Measurements from ENCODE around the gene SRSF12.
A peak's percentile ranks its signal among the peaks of the same experiment; 100 is the strongest.

The SRSF12 gene

GRCh38 chr6:89117211-89118108, at the start of gene SRSF12:
Gene SRSF12, minus strand, starts transcription at chr6:89118071. Its CDS starts 184 bp downstream, at chr6:89117887.
- peak; percentile 21 to 46 for DNase-seq

DNA sequence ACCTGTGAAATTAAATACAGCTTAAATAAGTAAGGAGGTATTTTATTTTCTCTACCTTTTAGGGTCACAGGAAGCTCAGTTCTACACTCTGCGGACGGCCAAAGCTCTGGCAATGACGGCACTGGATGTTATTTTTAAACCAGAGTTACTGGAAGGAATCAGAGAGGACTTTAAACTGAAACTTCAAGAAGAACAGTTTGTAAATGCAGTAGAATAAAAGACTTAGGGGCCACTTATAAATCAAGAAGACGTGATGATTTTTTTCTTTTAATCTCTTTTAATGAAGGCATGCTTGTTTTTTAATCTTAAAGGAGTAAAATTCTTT, 44.1 kb upstream of the SRSF12 start:
- DNase-seq, result no peak

DNA sequence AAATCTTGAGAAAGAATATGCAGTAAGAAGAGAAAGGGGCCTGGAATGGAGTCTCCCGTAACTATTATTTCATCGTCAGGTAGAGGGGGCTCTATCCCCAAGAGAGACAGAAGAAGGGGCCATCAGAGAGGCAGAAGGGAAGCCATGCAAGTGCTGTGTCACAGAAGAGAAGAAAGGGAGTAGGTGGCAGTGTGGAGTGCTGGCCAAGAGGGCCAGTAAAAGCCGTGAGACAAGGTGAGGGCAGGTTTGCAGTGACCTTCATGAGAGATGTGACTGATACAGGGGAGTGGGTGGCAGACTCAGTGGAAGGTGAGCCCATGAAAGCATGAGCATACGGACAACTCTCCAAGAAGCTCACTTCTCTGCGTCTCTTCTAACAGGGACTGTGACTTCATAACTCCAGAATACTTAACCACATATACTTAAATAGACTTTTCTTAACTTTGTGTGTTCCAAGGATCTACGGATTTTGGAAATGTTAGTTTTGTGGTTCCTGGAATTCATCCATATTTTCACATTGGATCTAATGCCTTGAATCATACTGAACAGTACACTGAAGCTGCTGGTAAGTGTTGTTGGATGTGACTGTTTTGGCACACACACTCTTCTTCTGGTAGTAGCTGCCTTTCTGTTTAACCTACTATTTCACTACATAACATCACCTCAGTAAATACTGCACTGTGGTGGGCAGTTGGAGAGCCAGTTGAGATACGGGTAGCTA, 43.6 kb upstream of the SRSF12 start:
- DNase-seq, result no peak

DNA sequence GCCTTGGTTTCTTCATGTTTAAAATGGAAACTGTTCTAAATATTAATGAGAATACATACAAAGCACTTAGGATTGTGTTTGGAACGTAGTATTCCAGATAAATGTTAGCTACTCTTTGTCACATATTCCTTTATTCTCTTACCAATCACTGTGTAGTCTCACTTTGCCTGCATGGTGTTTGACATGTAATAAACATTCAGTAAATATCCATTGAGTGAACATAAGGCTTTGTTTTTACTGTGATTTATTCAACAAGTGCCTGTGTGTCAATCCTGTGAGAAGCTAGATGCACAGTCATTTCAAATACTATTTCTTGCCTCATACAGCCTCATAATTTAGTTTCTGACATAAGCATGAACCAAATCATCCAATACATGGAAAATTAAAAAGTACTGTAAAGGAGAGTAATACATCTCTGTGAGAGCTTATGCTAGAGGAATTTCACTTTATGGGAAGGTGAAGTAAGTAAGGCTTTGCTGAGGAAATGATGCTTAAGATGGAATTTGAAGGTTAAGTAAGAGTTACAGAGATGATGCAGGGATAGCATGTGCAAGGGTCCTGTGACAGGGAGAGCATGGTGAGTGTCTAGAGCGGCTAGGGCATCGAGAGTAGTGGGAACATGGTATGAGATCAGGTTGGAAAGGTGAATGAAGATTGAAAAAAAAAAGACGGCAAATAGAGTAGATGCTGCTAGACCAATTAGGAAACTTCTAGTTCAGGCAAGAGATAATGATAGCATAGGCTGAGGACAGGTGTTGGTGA, 42.6 kb upstream of the SRSF12 start:
- no peak for DNase-seq

DNA sequence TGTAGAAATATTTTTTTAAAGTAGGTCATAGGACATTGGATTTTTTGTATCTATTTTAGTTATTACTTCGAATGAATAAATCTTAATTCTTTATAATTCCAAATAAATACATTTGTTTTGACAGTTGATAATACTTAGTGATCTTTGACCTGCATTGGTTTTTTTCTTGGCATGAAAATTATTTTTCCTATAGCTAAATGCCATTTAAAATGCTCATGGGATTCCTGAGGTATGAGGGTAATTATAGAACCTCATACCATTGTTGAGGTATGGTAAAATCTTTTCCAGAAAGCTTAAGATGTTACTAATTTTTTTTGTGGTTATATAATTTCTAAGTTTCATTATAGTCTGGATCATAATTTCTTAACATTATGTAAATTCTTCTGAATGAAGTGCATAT, 36.3 kb upstream of the SRSF12 start:
- no peak for DNase-seq

DNA sequence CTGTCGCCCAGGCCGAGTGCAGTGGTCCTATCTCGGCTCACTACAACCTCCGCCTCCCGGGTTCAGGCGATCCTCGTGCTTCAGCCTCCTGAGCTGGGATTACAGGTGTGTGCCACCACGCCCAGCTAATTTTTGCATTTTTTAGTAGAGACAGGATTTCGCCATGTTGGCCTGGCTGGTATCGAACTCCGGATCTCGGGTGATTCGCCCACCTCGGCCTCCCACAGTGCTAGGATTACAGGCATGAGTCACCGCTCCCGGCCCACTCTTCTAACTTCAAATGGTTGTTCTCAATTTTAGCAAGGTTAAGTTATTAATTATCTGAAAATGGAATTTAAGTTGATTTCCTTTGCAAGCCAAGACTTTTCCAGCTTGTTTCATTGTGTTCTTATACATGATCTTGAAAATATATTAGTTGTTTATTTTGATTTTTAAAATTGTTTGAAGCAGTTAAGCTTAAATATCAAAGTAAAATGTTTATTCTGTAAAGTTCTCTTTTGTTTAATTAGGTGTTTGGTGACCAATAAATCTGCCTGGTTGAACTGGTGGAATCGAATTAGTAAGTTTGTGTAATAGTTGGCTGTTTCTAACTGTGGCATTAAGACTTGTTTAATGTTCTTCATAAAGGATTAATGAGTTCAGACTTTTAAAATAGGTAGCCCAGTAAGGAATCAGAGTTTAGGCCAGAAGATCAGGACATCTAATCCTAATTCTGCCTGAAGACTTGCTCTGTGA, 30.3 kb upstream of the SRSF12 start:
- DNase-seq, result no peak

- peak; percentile 48 to 70 for DNase-seq
Observed at GRCh38 chr6:89146718-89147700, 29.1 kb upstream of the SRSF12 start.

DNA sequence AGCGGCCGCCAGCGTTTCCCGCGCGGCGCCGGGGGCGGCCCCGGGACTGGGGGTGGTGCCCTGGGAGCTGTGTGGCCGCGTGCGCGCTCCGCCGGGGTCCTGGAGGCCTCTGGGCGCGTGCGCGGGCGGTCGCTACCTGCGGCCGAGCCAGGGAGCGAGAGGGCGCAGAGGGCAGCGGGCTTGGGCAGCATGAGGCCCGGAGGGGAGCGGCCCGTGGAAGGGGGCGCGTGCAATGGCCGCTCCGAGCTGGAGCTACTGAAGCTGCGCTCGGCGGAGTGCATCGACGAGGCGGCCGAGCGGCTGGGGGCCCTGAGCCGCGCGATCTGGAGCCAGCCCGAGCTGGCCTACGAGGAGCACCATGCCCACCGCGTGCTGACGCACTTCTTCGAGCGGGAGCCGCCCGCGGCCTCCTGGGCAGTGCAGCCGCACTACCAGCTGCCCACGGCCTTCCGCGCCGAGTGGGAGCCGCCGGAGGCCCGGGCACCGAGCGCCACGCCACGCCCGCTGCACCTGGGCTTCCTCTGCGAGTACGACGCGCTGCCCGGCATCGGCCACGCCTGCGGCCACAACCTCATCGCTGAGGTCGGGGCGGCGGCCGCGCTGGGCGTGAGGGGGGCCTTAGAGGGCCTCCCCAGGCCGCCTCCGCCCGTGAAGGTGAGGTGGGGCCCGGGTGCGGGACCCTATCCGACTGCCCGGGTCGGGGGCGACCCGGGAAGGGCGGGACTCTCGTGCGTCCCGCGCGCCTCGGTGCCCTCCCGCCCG, 28.3 kb upstream of the SRSF12 start, which contains the start of gene PM20D2:
TSS of gene PM20D2 (plus strand) at position 100 of the 762 bp plus-strand sequence. CDS start at position 190, 90 bp downstream.
- peak; percentile 81 to 83 for DNase-seq

DNA sequence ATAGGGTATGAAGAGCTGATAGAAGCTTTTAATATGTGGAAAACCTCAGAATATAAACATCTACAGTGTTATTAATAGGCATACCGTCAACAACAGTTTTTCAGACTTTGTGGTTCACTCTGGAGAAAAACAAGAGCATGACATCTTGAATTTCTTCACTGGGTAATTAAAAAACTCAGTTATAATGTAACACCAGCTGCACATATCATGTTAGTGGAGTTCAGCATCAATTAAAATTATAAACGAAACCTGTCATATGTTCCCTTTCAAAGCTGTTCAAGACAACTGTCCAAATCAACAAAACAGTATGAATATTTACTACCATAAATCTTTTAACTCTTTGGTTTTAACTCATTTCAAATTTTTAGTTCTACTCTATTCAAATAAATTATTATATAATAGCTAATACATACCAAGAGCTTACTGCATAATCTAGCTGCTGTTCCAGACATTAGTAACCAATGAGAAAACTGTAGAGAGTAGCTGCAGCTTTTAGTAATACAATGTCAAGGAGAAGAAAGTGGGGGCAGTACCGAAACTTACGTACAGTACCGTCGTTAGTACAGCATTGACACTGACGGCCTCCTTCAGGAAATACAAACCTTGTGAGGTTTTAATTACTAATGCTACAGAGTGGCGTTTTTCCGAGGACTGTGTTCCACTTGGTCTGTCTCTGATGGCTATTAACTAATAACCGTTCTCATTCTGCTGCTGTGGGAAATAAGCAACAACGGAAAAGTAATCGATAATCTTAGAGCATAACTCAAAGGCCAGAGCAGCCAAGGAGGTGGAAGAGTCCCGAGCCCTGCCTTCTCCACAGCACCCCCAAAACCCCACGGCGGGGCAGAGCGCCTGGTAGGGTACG, 27.5 kb upstream of the SRSF12 start:
- peak; percentile 83 for DNase-seq

DNA sequence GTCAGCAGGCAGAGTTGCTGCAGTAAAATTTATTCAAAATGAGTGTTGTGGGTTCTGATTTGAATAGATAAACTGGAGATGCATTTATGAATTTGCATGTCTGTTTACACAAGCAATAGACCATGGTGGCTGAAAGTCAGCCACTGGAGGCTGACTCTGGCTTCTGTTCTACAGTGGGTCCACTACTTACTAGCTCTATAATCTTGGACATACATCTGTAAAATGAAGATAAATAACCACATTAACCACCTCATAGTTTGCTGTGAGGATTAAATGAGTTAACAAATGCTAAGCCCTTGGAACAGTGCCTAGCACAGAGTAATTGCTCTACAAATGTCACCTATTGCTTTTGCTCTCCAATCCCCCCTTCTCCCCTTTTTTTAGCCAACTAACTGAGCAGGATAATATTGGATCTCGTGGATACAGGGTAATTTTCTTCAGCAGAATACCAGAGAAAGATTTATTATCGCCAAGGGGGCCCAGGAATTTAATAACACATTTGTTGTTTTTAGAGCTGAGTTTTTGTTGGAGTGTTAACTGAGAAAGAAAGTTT, 26.6 kb upstream of the SRSF12 start:
- no peak for DNase-seq

- DNase-seq, result no peak
Observed at GRCh38 chr6:89140347-89141156, 22.7 kb upstream of the SRSF12 start.

DNA sequence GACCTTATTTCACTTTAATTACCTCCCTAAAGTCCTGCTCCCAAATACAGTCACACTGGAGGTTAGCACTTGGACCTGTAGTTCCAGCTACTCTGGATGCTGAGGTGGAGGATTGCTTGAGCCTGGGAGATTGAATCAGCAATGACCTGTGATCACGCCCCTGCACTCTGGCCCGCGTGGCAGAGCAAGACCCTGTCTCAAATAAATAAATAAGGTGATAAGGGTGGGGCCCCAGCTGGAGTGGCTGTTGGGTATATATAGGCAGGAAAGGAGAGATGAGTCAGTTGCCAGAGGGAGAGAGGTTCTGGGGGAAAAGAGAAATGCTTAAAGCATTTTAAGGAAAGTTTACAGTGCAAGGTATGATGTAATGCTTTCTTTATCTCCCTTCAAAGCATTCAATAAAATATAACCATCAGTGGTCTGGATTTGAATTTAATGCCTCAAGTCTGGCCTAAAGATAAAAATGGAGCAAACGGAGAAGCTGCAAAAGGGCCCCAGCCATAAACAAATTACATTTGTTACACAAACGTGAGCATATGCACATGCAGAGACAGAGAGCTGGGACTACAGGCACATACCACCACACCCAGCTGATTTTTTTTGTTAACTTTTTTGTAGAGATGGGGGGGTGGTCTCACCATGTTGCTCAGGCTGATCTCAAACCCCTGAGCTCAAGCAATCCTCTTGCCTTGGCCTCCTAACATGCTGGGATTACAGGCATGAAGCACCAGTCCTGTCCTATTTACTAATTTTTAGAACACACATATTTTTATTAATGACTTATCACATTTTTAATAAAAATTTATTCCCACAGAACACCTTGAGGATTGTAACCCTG, 21.9 kb upstream of the SRSF12 start:
- DNase-seq, result no peak

- DNase-seq, result no peak
Observed at GRCh38 chr6:89138173-89138572, 20.3 kb upstream of the SRSF12 start.

- DNase-seq, result no peak
Observed at GRCh38 chr6:89134723-89135122, 16.9 kb upstream of the SRSF12 start.

DNA sequence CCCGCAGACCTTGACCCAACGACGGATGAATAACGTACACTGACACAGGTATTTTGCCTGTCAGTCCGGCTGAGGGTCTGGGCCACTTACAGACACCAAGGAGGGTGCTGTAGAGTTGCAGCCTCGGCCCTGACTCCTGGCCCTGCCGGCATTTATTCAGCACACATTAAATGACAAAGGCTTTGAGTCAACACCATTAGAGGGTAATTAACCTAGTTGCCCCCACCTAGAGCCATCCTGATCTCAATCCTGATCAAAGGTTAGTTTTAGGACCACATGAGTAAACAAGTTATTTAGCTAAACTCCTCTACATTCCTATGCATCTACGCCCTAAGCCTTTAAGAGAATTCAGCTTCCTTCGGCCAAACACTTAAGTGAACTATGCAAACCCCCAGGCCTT, 16.1 kb upstream of the SRSF12 start:
- DNase-seq, result no peak

- DNase-seq, result peak in 1 of 2 experiments; percentile 20
Observed at GRCh38 chr6:89132057-89132456, 14.2 kb upstream of the SRSF12 start.

GRCh38 chr6:89131599-89131998, 13.7 kb upstream of the SRSF12 start:
- no peak for DNase-seq
